Psoas muscle (tissue), 8 donors: ENCODE results near the gene OR2M5. TPM values are rescaled to one million over a fixed set of nuclear protein-coding genes. Genes with fewer than 3 reads are reported as not detected.

Source experiments
- ATAC-seq, 4 donors: fragments of 200-7000 bp; cut with Tn5 transposase; one replicate each; pipeline ENCODE4 v1.9.1; 2020; ENCODE audit warnings: moderate library complexity in 3 of 4, mild to moderate bottlenecking in 2 of 4
- DNase-seq, 2 donors: peaks; one replicate each; pipeline ENCODE4 v3.0.0-alpha.2; 2020
- H3K27ac ChIP-seq: fragments of 200-600 bp; one replicate; pipeline ENCODE4 v1.8.0; 2022
- H3K27me3 ChIP-seq, 3 donors: fragments of 200-600 bp in 1 of 3; one replicate each; pipeline versions ENCODE4 v1.6.1 to v1.8.0; 2013 to 2022; ENCODE audit warnings: low read length in 2 of 3, mild to moderate bottlenecking in 2 of 3, moderate library complexity in 1 of 3; ENCODE audit not compliant: insufficient read depth in 3 of 3
- H3K36me3 ChIP-seq, 2 donors: fragments of 200-600 bp in 1 of 2; one replicate each; pipeline versions ENCODE4 v1.6.1 to v1.8.0; 2013 to 2022; ENCODE audit warnings: low read depth in 1 of 2, mild to moderate bottlenecking in 1 of 2, moderate library complexity in 1 of 2; ENCODE audit not compliant: insufficient read depth in 1 of 2
- H3K4me1 ChIP-seq: fragments of 200-600 bp; one replicate; pipeline ENCODE4 v1.8.0; 2022
- H3K4me3 ChIP-seq: fragments of 200-600 bp; one replicate; pipeline ENCODE4 v1.8.0; 2022; ENCODE audit warnings: mild to moderate bottlenecking
- H3K9me3 ChIP-seq: fragments of 200-600 bp; one replicate; pipeline ENCODE4 v1.8.0; 2022
- CTCF ChIP-seq: fragments of 200-600 bp; IDR thresholded peaks from one replicate; pipeline ENCODE4 v1.8.0; 2022; ENCODE audit warnings: antibody characterized with exemption
- WGBS, 3 donors: extraction: QIAGEN DNeasy Blood & Tissue Kit; methylation state at CpG; one replicate each; pipeline versions ENCODE4 v1.1.6 to v1.1.7; 2013; 5-methylcytosine and 5-hydroxymethylcytosine counted together
- intact Hi-C, 2 donors: fragments of 100-400 bp; cut with DNase I; formaldehyde crosslinking; loops; one replicate each; pipeline versions ENCODE4 v1.11.0 to v1.14.2; 2022
- polyA plus RNA-seq, 3 donors: library from polyadenylated mRNA; stranded (reverse); fragments of 200-250 nt; gene quantifications; one replicate each; pipeline ENCODE4 v1.2.3, GENCODE V29; 2013
- total RNA-seq, 4 donors: library from RNA; stranded (reverse); fragmentation: NEBNext Ultra II Directional in 2 of 4; extraction: Animal tissue kit (Norgen Biotek cat#: 25700) in 2 of 4; gene quantifications; one replicate each; pipeline versions ENCODE4 v1.2.1 to v1.2.4, GENCODE V29; 2021 to 2023
- donor health status: healthy with polysubstance abuse.
- donor health status: DM: no; HTN: no; CAD: no; lungs with moderate emphysema.
- donor health status: Bipolar disorder and iron deficiency.
- donor health status: healthy.
- donor health status: DM: yes; HTN: yes; CAD: no.
- donor health status: DM: no; HTN: no; CAD: no.
- donor health status: DM: no; HTN: no; CAD: no.
- donor health status: DM: yes; HTN: yes; CAD: no.

OR2M5 gene
- total and polyA plus RNA-seq, 7 donors = not detected

- 75 to 82% (median 77%) methylated on average over 7 of the region's 7 CpGs for WGBS, 3 donors
- Histone ChIP-seq H3K27me3 (no peaks in the 10 kb centered on the region), H3K27ac (no peak overlapping the region), H3K4me1 (no peaks in the 10 kb centered on the region), H3K4me3 (no peak overlapping the region), H3K36me3 (no peaks in the 10 kb centered on the region), H3K9me3 (peaks cover 15% of the 10 kb centered on the region)
- DNase-seq (no peak), ATAC-seq (no peak)
- no peak for TF ChIP-seq CTCF
- intact Hi-C loops = no loop called here
Observed at GRCh38 chr1:248114890-248115289, 30.1 kb upstream of the OR2M5 start.

DNA sequence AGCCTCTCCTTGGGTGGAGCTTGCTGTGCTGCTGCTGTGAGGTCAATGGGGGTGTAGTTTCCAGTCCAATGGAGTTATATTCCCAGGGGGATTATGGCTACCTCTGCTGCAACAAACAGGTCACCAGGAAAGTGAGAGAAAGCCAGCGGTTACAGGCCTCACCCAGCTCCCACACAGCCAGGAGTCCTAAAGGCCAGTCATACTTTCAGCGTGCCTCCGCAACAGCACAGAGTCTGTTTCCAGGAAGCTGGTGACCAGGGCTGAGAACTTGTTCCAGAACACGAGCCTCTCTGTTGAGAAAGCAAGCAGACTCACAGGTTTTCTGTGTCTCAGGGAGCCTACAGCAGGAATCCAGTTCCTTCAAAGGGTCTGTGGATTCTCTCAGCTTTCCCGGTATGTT is 17.3 kb upstream of the OR2M5 start:
- intact Hi-C loops = no loop called here
- 80 to 85% (median 81%) methylated on average over 5 of the region's 5 CpGs for WGBS, 3 donors
- Histone ChIP-seq H3K27ac (no peak overlapping the region), H3K9me3 (no peaks in the 10 kb centered on the region), H3K4me1 (no peaks in the 10 kb centered on the region), H3K27me3 (no peaks in the 10 kb centered on the region), H3K4me3 (no peak overlapping the region), H3K36me3 (no peaks in the 10 kb centered on the region)
- DNase-seq (no peak), ATAC-seq (no peak)
- no peak for TF ChIP-seq CTCF

DNA sequence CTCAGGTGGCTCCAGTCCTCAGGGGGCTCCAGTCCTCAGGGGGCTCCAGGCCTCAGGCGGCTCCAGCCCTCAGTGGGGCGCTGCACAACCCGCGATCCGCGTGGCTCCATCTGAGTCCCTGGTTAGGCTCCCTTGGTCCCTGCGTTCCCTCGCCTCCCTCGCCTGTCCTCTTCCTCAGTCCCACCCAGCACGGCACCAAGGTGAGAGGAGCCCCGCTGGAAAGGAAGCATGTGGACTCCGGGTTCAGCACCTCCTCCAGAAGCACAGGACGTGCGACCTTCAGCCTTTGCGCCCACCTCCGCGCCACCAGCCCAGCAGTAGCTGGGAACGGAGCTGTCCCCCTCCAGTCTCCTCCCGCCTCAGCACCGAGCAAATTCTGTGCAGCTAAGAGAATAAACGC is 8.1 kb upstream of the OR2M5 start:
- no peak overlapping the region for H3K4me3 ChIP-seq
- no peaks in the 10 kb centered on the region for H3K27me3 ChIP-seq
- H3K4me1 ChIP-seq = no peaks in the 10 kb centered on the region
- no peak overlapping the region for H3K27ac ChIP-seq
- intact Hi-C loops = no loop called here
- WGBS, 3 donors = 68 to 73% (median 73%) methylated on average over 21 of the region's 21 CpGs
- DNase-seq = no peak
- H3K9me3 ChIP-seq = no peaks in the 10 kb centered on the region
- no peaks in the 10 kb centered on the region for H3K36me3 ChIP-seq
- no peak for TF ChIP-seq CTCF
- ATAC-seq = no peak

DNA sequence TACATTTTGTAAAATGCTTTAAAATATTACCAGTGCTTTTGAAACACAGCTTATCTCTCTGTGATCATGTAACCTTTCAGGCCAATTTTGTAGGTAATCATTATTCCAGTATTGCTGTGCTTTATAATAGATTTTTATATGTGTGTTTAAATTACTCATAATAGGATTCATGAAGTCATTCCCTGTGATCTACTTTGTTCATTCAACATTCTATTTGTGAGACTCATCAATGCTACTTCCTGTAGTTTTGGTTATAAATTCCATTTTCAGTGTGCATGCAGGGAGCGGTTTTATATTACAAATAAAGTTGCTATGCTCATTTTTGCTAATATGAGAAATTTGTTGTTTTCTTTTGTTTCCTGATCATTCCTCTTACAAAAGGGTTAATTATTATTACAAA is 4.1 kb upstream of the OR2M5 start:
- Histone ChIP-seq H3K4me1 (no peaks in the 10 kb centered on the region), H3K27ac (no peak overlapping the region), H3K4me3 (no peak overlapping the region), H3K9me3 (no peaks in the 10 kb centered on the region), H3K27me3 (no peaks in the 10 kb centered on the region), H3K36me3 (no peaks in the 10 kb centered on the region)
- 59 to 73% (median 65%) methylated on average over 1 of the region's 1 CpG for WGBS, 3 donors
- no peak for TF ChIP-seq CTCF
- no peak for DNase-seq
- no peak for ATAC-seq
- intact Hi-C loops = no loop called here

DNA sequence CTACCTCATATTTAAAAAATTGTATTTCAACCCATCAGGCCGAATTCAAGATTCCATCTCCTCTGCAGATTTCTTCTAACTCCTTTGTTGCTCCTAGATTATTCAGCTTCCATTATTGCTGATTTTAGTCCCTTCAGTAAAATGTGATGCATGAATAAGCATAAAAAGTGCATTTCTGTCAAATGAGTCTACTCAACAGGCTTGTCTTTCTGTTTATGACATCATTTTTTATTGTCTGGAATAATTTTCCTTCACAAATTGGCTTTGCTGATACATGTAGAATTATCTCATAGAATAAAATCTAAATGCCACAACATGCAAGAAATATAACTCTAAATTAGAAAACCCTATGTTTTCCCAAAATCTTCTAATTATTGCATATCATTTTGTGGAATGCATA is 1.6 kb upstream of the OR2M5 start:
- H3K4me3 ChIP-seq = no peak overlapping the region
- H3K9me3 ChIP-seq = peaks cover 9% of the 10 kb centered on the region
- no peaks in the 10 kb centered on the region for H3K36me3 ChIP-seq
- 24 to 53% (median 27%) methylated on average over 1 of the region's 1 CpG for WGBS, 3 donors
- no peak overlapping the region for H3K27ac ChIP-seq
- ATAC-seq (no peak), DNase-seq (no peak)
- no peaks in the 10 kb centered on the region for H3K4me1 ChIP-seq
- H3K27me3 ChIP-seq = no peaks in the 10 kb centered on the region
- TF ChIP-seq CTCF = no peak
- intact Hi-C loops = no loop called here
